DND-41 (cell line): ENCODE measurements around the gene PABPN1L.

Experiments
- ATAC-seq: fragments of 200-7000 bp; cut with Tn5 transposase; 3 replicates; pipeline ENCODE4 v1.9.1; 2021; ENCODE audit warnings: low read depth; ENCODE audit not compliant: insufficient read depth
- DNase-seq: peaks from one replicate; pipeline ENCODE4 v3.0.0-alpha.2; 2020
- H2AFZ ChIP-seq: 2 replicates; pipeline ENCODE4 v1.6.0; 2012; ENCODE audit warnings: low read depth, low read length
- H3K27ac ChIP-seq: 2 replicates; pipeline ENCODE4 v1.5.1; 2012; ENCODE audit warnings: low read length, inconsistent platforms
- H3K27me3 ChIP-seq: fragments of 200-600 bp; sonication (generic); 2 replicates; pipeline ENCODE4 v1.6.0; 2012; ENCODE audit warnings: low read length, mild to moderate bottlenecking, inconsistent platforms; ENCODE audit not compliant: insufficient read depth, poor library complexity
- H3K36me3 ChIP-seq: 2 replicates; pipeline ENCODE4 v1.5.1; 2012; ENCODE audit warnings: low read length, inconsistent platforms; ENCODE audit not compliant: insufficient read depth
- H3K4me1 ChIP-seq: 2 replicates; pipeline ENCODE4 v1.5.1; 2012; ENCODE audit warnings: mild to moderate bottlenecking, low read length; ENCODE audit not compliant: insufficient read depth
- H3K4me2 ChIP-seq: 2 replicates; pipeline ENCODE4 v1.6.0; 2012; ENCODE audit warnings: mild to moderate bottlenecking, moderate library complexity, low read length, inconsistent platforms; ENCODE audit not compliant: insufficient read depth
- H3K4me3 ChIP-seq, 2 experiments: fragments of 200-600 bp in 1 of 2; shearing (Covaris generic) in 1 of 2; 2 replicates each; pipeline ENCODE4 v1.5.1; 2012 to 2016; ENCODE audit warnings: inconsistent platforms in 2 of 2, low read length in 2 of 2, mild to moderate bottlenecking in 2 of 2, low read depth in 1 of 2, moderate library complexity in 1 of 2
- H3K79me2 ChIP-seq: 2 replicates; pipeline ENCODE4 v1.6.0; 2012; ENCODE audit warnings: low read length, inconsistent platforms; ENCODE audit not compliant: insufficient read depth
- H3K9ac ChIP-seq: 2 replicates; pipeline ENCODE4 v1.6.0; 2012; ENCODE audit warnings: low read depth, mild to moderate bottlenecking, inconsistent platforms, low read length, moderate library complexity
- H3K9me3 ChIP-seq: 2 replicates; pipeline ENCODE4 v1.5.1; 2012; ENCODE audit warnings: low read length, moderate library complexity, mild to moderate bottlenecking, inconsistent platforms; ENCODE audit not compliant: insufficient read depth, severe bottlenecking
- H4K20me1 ChIP-seq: 2 replicates; pipeline ENCODE4 v1.6.0; 2012; ENCODE audit warnings: low read length; ENCODE audit not compliant: insufficient read depth
- CTCF ChIP-seq: IDR thresholded peaks from 2 replicates; pipeline ENCODE4 v1.5.1; 2012; ENCODE audit warnings: borderline replicate concordance, low read length, moderate library complexity, mild to moderate bottlenecking; ENCODE audit not compliant: poor library complexity, severe bottlenecking; ENCODE audit errors: extremely low read depth
- EZH2 ChIP-seq: IDR thresholded peaks from 3 replicates; pipeline ENCODE4 v1.6.1; 2012; ENCODE audit warnings: borderline replicate concordance, low read depth, mild to moderate bottlenecking, moderate library complexity, low read length, inconsistent platforms; ENCODE audit not compliant: severe bottlenecking

PABPN1L gene

GRCh38 chr16:88866151-88866920 lies at the start of gene PABPN1L:
PABPN1L (minus strand) TSS chr16:88866660; CDS start chr16:88866606, 54 bp downstream.
- no peak within 1 kb of the TSS for H3K4me3 ChIP-seq
- no peak within 1 kb of the TSS for H3K27ac ChIP-seq
- H3K36me3 ChIP-seq = peaks cover 9% of the 10 kb centered on the region
- no peak within 1 kb of the TSS for H3K4me2 ChIP-seq
- H3K27me3 ChIP-seq = peaks cover 18% of the 10 kb centered on the region
- H4K20me1 ChIP-seq = no peaks in the 10 kb centered on the region
- no peaks in the 10 kb centered on the region for H3K4me1 ChIP-seq
- ATAC-seq = no peak
- H3K9me3 ChIP-seq = no peaks in the 10 kb centered on the region
- H3K79me2 ChIP-seq = no peaks in the 10 kb centered on the region
- H2AFZ ChIP-seq = no peak within 1 kb of the TSS
- TF ChIP-seq CTCF = no peak
- TF ChIP-seq EZH2 = no peak
- no peak within 1 kb of the TSS for H3K9ac ChIP-seq
- no peak for DNase-seq

GRCh38 chr16:88915639-88916327 lies 49.3 kb upstream of the PABPN1L start:
- no peaks in the 10 kb centered on the region for H3K4me1 ChIP-seq
- H3K27ac ChIP-seq = no peak overlapping the region
- DNase-seq (no peak), ATAC-seq (no peak)
- H3K79me2 ChIP-seq = no peaks in the 10 kb centered on the region
- no peak overlapping the region for H2AFZ ChIP-seq
- H3K4me2 ChIP-seq = no peak overlapping the region
- TF ChIP-seq CTCF (no peak), EZH2 (no peak)
- H4K20me1 ChIP-seq = 0 out of 2 replicates have a peak, but pooled peaks cover 9% of the 10 kb centered on the region
- H3K4me3 ChIP-seq = no peak overlapping the region
- H3K36me3 ChIP-seq = no peaks in the 10 kb centered on the region
- H3K27me3 ChIP-seq = no peaks in the 10 kb centered on the region
- no peaks in the 10 kb centered on the region for H3K9me3 ChIP-seq
- H3K9ac ChIP-seq = no peak overlapping the region

DNA sequence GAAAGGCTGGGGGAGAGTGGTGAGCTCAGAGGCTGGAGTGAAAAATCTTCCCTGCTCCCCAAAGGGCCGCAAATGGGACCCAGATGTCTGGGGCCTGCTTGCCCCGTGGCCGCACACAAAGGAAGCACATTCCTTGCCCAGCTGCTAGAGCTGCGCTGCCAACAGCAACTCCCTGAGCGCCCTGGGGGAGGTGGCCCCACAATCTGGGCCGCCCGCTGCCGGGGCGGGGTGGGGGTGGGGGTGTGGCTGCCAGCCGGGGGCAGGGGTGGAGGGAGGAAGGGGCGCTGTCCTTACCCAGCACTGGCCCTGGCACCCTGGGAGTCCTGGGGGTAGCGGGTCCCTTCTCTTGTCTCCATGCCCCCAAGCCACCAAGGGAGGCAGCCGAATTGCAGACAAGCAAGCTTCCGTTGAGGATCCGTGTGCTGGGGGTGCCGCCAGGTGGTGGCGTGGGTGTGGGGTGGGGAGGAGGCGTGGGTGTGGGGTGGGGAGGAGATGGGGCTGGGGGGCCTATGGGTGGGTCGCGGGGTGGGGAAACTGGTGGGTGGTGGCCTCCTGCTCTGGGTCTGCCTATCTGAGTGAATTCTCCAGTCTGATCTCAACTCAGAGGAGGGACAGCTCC lies 48.4 kb upstream of the PABPN1L start:
- DNase-seq = no peak
- ATAC-seq = no peak
- H3K4me3 ChIP-seq = no peak overlapping the region
- no peaks in the 10 kb centered on the region for H3K36me3 ChIP-seq
- H3K79me2 ChIP-seq = no peaks in the 10 kb centered on the region
- TF ChIP-seq CTCF (no peak), EZH2 (no peak)
- H3K4me1 ChIP-seq = no peaks in the 10 kb centered on the region
- H3K27ac ChIP-seq = no peak overlapping the region
- 0 out of 2 replicates have a peak, but pooled peaks cover 9% of the 10 kb centered on the region for H4K20me1 ChIP-seq
- no peaks in the 10 kb centered on the region for H3K27me3 ChIP-seq
- H3K9me3 ChIP-seq = no peaks in the 10 kb centered on the region
- H3K9ac ChIP-seq = no peak overlapping the region
- no peak overlapping the region for H2AFZ ChIP-seq
- H3K4me2 ChIP-seq = no peak overlapping the region
